Measurements from ENCODE around the gene DGAT2L6.

DGAT2L6 gene, protein sequence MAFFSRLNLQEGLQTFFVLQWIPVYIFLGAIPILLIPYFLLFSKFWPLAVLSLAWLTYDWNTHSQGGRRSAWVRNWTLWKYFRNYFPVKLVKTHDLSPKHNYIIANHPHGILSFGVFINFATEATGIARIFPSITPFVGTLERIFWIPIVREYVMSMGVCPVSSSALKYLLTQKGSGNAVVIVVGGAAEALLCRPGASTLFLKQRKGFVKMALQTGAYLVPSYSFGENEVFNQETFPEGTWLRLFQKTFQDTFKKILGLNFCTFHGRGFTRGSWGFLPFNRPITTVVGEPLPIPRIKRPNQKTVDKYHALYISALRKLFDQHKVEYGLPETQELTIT

DNA sequence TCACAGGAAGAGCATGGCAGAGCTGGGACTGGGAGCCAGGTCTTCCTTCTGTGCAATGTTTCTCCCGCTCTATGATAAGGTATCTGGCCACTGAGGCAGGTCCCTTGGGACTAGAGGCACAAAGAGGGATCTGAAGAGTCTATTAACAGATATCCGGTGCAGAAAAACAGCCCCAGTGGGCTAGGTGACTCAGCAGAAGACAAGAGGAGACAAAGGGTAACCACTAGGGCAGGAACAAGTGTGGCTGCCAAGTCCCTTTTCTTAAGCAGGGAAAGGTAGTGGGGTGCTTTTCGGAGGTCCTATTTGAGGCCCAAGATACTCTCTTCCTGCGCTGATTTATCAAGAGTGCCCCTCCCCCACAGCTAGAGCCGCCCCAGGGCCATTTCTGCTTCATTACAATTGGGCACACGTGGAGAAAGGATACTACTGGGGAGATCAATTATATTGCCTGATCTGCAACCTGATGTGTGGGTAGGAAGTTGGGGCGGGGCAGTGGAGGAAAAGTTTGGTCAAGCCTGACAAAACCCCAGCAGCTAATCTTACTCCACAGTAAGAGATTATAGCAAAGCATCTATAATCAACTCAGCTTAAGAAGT is at the start of gene DGAT2L6:
Gene DGAT2L6, plus strand, starts transcription at position 546 of the 596 bp plus-strand sequence. CDS start 100 bp downstream, outside the sequence.
- DNase-seq: no peak

DNA sequence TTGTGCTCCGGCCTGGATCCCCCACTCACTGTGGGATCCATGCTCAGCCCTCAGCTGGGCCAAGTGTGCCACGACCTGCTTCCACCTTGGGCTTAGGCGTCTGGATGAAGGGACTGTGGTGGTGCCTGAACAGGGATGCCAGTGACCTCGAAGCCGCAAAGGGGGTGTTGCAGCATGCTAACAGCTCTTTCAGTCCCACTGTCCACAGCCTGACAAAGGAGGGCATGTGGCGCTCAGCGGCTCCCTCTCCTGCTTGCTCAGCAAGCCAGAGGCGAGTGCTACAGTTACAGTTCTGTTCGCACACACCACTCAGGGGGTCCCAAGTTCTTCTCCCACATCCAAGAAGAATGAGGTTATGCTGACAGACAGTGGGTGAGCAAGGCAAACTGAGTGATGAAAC is 49.2 kb upstream of the DGAT2L6 start:
- DNase-seq: no peak

DNA sequence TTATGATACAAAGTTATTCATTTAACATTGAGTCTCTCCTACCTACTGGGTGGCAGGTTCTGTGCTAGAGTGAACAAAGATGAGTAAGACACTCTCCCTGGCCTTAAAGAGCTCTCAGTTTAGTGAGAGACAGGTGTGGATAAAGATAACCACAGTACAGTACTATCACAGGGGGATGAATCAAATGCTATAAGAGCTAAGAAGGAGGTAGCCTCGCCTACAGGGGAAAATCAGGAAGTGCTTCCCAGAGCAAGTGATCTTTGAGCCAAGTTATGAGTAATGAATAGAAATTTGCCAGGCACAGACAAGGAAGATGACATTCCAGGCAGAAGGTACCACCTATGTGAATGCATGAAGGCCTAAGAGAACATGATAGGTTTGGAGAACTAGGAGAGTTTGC is 47.5 kb upstream of the DGAT2L6 start:
- DNase-seq: no peak

DNA sequence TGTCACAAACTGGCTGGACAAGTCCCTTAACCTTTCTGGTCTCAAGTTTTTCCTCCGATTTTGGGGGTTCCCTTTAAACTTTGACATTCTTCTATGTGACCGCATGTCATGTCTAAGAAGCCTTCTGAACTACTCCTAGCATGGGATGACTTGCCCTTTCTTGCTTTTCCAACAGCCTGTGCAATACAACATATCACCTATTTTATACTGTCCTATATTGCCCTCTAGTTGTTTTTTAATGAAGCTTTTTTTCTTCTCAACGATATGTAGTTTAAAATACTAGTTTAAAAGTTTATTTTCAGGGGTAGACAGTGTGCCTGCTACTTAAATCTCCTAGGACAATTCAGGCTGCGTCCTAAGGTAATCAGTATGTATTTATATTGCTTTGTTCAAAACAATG is 45.1 kb upstream of the DGAT2L6 start:
- DNase-seq: no peak

DNA sequence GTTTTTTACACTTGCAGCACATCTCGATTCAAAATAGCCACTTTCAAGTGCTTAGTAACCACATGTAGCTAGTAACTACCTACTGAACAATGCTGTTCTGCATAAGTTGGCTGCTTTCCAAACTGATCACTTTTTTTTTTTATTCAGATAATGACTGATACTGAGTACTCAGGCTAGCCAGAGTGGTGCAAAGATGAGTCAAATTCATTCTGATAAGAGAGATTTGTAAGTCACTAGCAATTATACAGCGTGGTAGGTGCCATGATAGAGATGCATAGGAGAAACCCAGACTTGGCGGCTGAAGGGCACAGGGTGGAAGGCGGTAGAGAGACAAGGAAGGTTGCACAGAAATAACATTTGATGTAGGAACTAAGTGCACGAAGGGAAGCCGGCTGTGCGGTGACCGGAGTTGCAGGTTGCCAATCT is 44.4 kb upstream of the DGAT2L6 start:
- DNase-seq: no peak

DNA sequence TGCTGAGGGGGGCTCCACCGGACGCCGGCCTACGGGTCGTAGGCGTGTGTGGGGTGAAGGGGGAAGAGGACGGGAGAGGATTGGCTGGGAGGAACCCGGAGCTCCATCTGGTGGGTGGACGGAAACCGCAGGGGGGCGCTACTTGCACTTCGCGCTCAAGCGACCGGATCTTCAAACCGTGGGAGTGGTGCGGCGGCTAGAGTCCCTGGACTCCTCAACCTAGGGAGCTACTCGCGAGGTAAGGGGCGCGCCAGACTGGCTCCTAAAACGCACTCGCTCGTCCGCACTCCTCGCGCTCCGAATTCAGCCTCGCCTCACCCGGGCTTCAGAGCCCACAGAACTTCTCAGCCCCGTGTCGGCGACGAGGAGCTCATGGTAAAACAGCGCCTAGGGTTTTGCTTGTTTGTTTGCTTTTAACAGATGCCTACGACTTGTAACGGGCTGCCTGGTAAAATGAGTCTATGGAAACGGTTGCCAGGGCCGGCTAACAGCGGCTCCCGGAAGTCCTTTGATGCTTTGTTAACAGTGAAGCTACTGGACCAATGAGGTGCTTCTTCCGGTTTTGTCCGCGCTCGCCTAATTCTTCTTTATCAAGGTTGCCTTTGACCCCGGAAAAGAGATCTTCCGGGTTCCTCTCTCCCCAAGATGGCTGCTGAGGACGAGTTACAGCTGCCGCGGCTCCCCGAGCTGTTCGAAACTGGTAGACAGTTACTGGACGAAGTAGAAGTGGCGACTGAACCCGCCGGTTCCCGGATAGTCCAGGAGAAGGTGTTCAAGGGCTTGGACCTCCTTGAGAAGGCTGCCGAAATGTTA is 43.8 kb upstream of the DGAT2L6 start, which contains the start of gene IGBP1:
Gene IGBP1, plus strand, starts transcription at position 145 of the 813 bp plus-strand sequence. Its CDS starts 501 bp downstream, at position 646.
- peak; percentile 69 for DNase-seq

DNA sequence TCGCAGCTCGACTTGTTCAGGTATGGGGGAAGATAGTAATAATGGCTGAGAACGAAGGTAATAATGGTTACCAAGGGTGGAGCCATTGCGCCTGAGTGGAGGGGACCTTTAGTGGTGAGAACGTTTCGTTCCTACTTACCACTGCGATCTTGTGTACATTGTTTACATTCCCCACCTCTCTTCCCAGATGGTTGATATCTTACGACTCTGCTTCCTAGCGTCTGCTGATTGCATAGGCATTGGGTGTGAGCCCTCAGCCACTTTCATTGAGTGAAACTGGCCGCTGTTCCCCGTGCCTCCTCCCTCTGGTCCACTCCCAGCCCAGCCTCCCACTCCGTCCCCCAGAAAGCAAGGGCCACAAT is 43.2 kb upstream of the DGAT2L6 start:
- DNase-seq: no peak

DNA sequence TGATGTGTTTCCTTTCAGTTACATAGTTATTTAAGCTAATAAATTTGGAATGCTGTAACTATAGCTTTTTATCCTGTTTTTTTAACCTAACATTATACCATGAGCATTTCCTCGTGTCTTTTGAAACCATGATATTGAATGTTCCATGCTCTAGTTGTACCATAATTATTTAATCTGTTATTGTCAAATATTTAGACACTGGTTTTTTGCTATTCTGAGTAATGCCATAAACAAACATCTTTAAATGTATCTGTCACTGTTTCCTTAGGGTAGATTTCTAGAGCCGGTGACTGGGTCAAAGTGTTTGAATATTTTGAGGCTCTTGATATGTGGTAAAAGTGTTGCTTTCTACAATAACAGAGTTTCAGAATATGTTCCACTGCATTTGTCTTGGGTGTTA is 38.7 kb upstream of the DGAT2L6 start:
- DNase-seq: no peak

DNA sequence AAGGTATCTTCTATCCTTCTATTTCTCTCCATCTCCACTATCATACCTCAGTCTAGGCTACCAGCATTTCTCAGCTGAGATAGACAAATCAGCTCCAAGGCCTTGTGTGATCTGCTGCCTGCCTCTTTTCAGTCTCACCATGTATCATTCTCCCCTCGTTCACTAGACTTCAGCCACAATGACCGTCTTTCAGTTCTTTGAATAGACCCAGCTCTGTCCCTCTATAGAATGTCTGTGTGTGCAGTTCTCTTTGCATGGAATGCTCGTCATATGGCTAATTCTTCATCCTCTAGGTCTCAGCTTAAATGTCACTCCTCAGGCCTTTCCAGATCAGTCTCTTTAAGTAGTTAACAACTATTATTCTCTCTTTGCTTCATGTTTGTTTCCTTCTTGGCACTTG is 37.5 kb upstream of the DGAT2L6 start:
- DNase-seq: no peak

DNA sequence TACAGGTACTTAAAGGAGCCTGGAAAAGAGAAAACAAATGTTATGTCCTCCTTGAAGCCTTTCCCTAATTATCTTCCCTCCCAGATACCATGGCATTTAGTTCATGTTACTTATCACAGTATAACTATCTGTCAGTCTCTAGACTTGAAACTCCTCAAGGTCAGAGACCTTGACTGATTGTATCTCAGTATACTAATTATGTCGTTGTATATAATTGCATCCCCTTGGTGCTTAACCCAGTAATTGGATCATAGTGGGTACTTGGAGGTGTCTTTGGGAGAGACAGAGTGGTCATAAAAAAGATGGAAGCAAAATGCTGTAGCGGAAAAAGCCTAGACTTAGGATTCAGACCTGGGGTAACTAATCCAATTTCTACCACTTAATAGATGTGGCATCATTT is 35.9 kb upstream of the DGAT2L6 start:
- no peak for DNase-seq

DNA sequence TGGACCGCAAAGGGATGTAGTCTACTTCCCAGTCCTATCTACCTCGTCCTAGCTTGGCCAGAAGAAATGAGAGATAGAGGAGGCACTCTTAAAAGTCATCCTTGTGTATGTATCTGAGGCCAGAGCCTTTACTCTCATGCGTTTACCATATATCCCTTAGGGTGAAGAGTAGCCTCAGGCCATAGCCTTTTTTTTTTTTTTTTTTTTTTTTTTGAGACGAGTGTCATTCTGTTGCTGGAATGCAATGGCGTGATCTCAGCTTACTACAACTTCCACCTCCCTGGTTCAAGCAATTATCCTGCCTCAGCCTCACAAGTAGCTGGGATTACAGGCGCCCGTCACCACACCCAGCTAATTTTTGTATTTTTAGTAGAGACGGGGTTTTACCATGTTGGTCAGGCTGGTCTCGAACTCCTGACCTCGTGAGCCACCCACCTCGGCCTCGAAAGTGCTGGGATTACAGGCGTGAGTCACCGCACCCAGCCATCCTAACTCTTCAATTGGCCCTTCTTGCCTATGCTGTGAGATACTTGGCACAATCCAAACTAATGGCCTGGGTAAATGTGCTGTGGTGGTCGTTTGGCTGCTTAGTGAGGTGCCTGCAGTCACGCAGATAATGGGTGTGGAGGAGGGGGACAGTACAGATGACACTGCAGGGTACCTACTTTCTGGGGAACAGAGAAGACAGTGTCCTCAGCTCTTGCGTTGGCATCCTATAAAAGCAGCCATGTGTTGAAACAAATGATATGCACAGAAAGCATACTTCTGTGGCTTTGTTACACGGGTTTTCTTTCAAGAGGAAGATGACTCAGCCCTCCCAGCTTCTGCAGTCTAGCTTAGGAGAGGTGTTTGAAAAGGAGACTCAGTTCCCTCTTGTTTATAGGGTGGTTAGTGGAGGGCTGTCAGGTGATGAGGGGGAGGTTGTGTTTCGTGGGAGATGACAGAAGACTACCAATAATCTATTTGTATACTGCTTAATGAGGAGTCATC is 10.4 kb upstream of the DGAT2L6 start:
- DNase-seq: no peak

DNA sequence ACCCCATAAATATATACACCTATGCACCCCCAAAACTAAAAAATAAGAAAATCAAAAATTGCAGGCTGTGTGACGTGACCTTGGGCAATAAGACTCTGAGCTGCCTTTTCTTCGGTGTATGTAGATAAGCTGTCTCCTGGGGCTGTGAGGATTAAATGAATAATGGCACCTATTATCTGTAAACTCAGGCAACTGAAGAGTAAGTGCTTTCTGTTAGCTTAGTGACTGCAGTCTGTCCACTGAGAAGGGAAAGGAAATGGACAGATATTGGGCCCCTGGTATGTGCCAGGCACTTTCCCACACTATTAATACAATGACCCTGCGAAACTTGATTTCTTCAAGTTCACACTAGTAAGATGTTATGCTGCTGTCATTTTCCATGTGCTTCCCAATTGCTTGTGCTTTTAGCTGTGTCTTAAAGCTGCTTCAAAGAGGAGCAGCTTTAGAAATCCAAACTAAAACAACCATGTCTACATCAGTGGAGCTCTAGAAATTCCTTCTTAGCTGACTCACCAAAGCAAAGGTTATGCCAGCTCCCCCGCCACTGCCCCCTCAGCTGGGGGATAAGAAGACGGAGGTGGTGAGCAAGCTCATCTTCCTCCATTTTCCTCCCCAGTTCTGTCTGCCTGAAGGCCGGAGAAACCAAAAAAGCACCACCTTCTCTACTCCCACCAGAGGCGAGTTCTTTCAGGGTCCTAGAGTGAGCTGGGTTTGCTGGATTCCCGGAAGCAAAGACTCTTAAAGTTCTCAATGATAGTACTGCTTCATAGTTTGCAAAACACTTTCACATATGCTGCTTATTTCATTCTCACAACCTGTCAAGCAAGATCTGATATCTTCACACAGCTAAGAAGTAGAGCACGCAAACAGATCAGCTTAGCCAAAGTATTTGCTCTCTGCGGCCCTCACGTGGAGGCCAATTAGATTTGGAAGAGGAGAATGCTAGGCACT is 8.8 kb upstream of the DGAT2L6 start:
- DNase-seq: no peak

DNA sequence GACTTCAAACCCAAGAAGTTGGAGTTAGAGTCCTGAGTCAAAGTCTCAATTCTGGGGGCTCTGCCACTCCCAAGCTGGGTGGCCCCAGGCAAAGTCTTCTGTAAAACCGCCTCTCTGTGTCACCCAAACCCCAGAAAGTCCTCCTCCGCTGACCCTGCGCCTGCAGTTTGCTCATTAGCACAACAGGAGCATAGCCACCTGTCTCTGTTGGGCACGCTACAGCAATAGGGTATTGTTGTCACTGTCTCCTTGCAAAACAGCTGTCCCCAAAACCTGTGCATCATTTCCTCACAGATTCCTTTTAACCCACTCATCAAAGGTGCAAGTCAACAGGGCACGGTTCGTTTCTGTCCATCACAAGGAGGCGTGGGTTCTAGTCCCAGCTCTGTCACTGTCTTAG is 8.0 kb upstream of the DGAT2L6 start:
- DNase-seq: no peak

DNA sequence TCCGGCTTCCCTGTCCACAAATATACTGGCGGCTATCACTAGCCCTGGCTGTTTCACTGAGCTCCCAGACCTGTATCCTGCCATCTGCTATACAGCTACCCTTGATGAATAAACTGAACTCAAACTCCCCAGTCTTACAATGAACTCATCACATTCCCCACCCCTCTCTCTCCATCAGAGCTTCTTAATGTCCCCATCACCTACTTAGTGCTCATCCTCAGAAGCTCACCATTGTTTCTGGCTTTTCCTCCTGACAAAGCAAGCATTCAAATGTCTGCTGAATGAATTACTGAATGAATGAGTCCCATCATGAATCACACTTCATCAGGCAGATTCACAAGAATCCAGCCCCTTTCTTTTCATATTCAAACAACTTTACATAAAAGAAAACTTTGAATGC is 5.7 kb upstream of the DGAT2L6 start:
- no peak for DNase-seq

DNA sequence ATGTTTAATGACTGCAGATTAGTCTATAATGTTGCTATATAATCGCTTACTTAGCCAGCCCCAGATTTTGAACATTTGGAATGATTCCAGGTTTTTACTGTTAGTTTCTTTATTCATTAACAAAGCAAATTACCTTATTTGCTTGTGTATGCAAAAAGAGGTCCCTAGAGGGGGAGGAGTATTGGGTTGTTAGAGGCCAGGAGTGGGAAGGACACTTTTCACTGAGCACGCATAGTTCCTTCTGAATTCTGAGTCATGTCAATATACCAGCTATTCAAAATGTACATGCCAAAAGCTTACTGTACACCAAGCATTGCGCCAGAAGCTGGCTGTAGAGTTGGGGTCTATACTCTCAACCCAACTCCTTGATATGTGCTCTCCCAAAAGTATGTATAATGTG is 5.1 kb upstream of the DGAT2L6 start:
- no peak for DNase-seq

DNA sequence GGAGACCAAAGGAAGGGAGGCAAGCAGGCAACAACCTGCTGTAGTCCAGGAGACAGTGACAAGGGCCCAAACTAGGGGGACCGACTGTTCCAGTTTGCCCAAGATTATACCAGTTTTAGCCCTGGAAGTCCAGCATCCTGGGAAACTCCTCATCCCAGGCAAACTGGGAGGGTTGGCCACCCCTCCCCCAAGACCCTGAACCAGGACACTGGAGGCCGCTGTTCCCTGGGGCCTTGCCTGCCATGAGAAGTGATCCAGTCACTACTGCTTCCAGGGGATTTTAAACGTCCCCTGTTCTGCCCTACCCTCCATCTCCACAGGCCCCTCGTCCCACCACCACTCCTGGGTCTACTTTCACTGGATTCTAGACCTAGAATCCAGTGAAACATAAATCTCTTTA is 4.3 kb upstream of the DGAT2L6 start:
- no peak for DNase-seq

DNA sequence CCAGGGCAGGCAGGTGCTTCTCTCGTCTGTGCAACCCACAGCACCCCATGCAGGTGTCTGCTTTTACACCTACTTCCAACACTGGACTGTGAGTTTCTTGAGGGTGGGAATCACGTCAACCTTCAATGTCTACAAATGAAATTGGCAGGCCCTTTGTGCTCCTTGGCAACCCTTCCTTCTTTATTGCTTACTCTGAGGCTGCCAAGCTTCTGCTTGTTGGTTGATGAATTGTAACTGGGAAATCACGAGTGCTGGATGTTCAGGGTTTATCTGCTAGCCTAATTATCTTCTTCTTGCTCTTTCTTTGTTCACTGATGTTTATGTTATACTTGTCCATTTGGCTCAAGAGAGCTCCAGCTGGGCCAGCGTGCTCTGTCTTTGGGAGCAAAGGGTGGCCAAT is 2.5 kb upstream of the DGAT2L6 start:
- no peak for DNase-seq

DNA sequence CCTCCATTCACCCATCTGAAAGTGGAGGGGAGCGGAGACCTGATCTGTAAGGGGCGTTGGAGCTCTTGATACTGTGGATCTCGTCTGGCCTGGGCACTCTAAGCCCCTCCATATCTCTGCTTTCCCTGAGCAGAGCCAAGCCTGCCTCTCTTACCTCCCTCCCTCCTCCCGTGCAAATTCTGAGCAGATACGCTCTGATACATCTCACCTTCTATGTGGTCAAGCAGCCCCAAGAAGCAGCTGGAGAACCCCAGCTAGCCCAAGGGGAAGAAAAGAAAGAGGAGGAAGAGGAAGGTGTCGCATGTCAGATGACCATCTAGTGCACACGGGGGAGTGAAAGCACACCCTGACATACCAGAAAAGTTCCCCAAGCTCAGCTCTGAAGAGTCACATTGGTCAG is 1.9 kb upstream of the DGAT2L6 start:
- no peak for DNase-seq

DNA sequence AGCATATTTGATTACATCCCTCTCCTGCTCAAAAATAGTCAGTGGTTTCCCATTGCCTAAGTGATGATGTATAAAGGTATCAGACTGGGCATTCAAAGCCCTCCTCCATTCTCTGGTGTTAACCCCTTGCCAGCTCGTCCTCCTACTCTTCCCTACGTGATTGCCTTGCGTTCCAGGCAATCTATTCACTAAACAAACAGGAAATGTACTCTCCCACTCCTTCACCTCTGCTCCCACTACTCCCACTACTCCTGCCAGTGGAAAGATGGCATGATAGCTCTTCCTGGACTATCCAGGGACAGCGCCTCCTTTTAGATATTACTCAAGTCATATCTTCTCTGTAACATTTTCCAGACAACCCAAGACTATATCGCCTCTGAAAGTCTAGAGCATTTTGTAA is 5.8 kb downstream of the DGAT2L6 start:
- no peak for DNase-seq

DNA sequence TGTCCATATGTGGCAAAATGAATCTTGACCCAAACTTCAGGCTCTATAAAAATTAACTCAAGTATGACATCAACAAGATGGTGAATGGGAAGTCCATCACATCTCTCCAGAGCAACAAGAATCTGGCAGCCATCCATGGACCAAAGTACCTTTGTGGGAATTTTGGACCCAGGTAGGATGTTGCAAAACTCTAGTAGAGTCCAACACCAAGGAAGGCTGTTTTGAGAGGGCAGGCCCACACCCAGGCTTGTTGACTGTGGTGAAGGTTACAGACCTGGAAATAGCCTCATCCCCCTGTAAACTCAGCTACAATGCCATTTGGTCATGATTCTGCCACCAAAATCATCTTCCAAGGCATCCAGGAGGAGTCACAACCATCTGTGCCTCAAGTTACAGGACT is 12.9 kb downstream of the DGAT2L6 start:
- DNase-seq: no peak

DNA sequence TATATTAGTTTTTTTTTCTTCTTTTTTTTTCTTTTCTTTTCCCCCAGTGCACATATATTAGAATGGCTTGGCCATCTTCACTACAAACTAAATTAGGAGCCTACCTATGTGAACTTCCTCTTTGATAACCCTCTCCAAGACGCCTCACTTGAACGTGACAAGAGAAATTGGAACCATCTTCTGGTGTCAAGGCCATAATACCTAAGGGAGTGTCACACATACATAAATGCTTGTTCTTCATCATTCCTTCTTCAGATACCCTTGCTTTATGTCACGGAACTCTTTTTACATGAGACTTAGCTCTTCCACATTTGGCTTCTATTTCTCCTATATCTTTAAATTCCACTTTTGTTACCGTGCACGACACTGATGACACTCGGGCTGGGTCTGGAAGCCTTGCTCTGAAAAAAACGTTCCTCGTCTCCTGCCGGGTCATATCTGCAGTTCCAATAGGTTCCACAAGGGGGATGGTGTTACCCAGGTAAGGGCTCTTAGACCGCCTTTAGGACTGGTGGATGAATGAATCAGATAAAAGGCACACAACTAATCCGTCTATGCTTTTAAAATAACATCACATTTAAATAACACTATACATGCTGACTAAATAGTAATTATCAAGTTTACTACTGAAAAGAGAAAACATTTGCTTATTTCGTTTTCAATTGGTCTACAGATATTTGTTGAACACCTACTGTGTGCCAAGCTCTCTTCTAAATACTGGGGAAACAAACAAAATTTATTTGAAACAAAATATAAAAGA is 19.9 kb downstream of the DGAT2L6 start:
- peak; percentile 48 for DNase-seq
